Measurements from ENCODE around the gene NTMT1. TPM values are rescaled to one million over a fixed set of nuclear protein-coding genes. Genes with fewer than 3 reads are reported as not detected.
"Not testable (repeated sequence)": the region's sequence is repeated elsewhere in the genome, so short reads cannot be mapped to it uniquely, and the experiment has no call there.

NTMT1 gene
- total RNA-seq (2014; rRNA removed; shearing (Covaris generic)) = 46.5 and 54.9 TPM in 2 replicates
- 60.5 and 70.2 TPM in 2 replicates for polyA plus RNA-seq (2014; cell fraction: nucleus; rRNA removed)

GRCh38 chr9:129626079-129626624 lies at the start of gene NTMT1:
TSS of gene NTMT1 (plus strand) at chr9:129626163. CDS start at chr9:129632704, 6,541 bp downstream.
- DNase-seq (ENCODE audit: extremely low read depth, low read depth) = peak; percentile 80

- DNase-seq (ENCODE audit: extremely low read depth, low read depth) = no peak
These were observed 49.1 kb upstream of the NTMT1 start for GRCh38 chr9:129576546-129577543.

- DNase-seq (ENCODE audit: extremely low read depth, low read depth) = no peak
These were observed 46.7 kb upstream of the NTMT1 start for GRCh38 chr9:129579294-129579693.

- DNase-seq (ENCODE audit: extremely low read depth, low read depth) = no peak
These were observed 45.6 kb upstream of the NTMT1 start for GRCh38 chr9:129580211-129580915.

GRCh38 chr9:129581505-129582189 lies 44.3 kb upstream of the NTMT1 start:
- DNase-seq (ENCODE audit: extremely low read depth, low read depth) = no peak

GRCh38 chr9:129582855-129583254 lies 43.1 kb upstream of the NTMT1 start:
- DNase-seq (ENCODE audit: extremely low read depth, low read depth) = no peak

- no peak for DNase-seq (ENCODE audit: extremely low read depth, low read depth)
These were observed 42.5 kb upstream of the NTMT1 start for GRCh38 chr9:129583308-129584038.

- DNase-seq (ENCODE audit: extremely low read depth, low read depth) = peak; percentile 85
These were observed 41.8 kb upstream of the NTMT1 start for GRCh38 chr9:129584136-129584535.

GRCh38 chr9:129585352-129585751 lies 40.6 kb upstream of the NTMT1 start:
- DNase-seq (ENCODE audit: extremely low read depth, low read depth) = no peak

GRCh38 chr9:129586245-129586644 lies 39.7 kb upstream of the NTMT1 start:
- no peak for DNase-seq (ENCODE audit: extremely low read depth, low read depth)

GRCh38 chr9:129586685-129587084 lies 39.3 kb upstream of the NTMT1 start:
- DNase-seq (ENCODE audit: extremely low read depth, low read depth) = no peak

- peak; percentile 94 for DNase-seq (ENCODE audit: extremely low read depth, low read depth)
These were observed 38.3 kb upstream of the NTMT1 start for GRCh38 chr9:129587487-129588262.

GRCh38 chr9:129590466-129590865 lies 35.5 kb upstream of the NTMT1 start:
- DNase-seq (ENCODE audit: extremely low read depth, low read depth) = no peak

GRCh38 chr9:129591916-129592315 lies 34.0 kb upstream of the NTMT1 start:
- no peak for DNase-seq (ENCODE audit: extremely low read depth, low read depth)

- not testable (repeated sequence) for DNase-seq (ENCODE audit: extremely low read depth, low read depth)
These were observed 33.2 kb upstream of the NTMT1 start for GRCh38 chr9:129592790-129593189.

GRCh38 chr9:129594632-129595031 lies 31.3 kb upstream of the NTMT1 start:
- no peak for DNase-seq (ENCODE audit: extremely low read depth, low read depth)

GRCh38 chr9:129595311-129595741 lies 30.6 kb upstream of the NTMT1 start:
- no peak for DNase-seq (ENCODE audit: extremely low read depth, low read depth)

- DNase-seq (ENCODE audit: extremely low read depth, low read depth) = no peak
These were observed 29.9 kb upstream of the NTMT1 start for GRCh38 chr9:129595903-129596540.

All from NCI-H460 (cell line).